Stimulated activated CD8-positive, alpha-beta memory T cell treated with anti-CD3 and anti-CD28 coated beads, Interleukin-12 subunit alpha, Interleukin-12 subunit beta, amount 100 ng/mL, for 1 hour (primary cell): ENCODE measurements around the gene LARGE1.

Source experiments
- DNase-seq: peaks from one replicate; pipeline ENCODE4 v3.0.0-alpha.2; 2020; ENCODE audit warnings: low read depth

LARGE1 gene

DNA sequence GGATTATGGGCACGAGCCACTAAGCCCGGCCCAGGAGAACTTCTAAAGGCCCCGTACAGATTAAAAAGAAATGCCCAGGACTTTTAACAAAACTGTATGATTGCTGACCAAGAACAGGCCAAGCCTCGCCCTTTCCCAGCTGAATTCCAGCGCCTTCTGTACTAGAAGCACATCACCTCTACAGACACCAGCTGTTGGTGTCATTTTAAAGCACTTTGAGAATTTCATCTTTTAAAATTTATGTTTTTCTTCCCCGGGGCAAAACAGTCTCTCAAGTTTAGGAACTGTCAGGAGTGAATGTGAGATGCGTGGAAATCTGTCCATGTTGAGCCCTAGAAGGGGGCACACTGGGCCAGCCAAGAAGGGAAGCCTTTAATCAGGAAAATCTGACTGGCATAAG, 362.4 kb downstream of the LARGE1 start:
- DNase-seq: no peak

DNA sequence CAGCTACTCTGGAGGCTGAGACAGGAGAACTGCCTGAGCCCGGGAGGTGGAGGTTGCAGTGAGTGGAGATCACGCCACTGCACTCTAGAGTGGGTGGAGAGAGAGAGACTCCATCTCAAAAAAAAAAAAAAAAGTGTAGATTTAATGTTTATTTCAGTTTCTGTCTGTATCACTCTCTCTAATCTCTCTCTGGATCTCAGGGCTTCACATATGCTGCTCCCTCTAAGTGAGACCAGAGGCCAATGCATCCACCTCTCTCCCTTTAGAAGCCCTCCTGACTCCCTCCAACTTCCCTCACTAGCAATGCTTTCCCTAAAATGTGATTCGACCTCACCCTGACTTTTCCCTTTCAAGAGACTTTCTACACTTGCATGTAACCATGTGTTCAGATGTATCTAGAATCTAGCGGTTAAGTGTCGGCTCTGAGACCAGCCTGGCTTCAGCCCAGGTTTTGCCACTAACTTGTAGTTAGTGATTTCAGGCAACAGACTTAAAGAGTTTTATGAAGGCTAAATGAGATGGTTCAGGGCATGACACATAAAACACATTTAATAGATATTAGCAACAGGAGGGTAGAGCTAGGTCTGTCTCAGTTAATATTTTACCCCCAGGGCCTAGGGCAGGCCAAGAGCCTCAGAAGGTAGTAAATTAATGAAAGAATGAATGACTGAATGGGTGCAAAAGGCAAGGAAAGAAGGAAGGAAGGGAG, 364.3 kb downstream of the LARGE1 start:
- no peak for DNase-seq

DNA sequence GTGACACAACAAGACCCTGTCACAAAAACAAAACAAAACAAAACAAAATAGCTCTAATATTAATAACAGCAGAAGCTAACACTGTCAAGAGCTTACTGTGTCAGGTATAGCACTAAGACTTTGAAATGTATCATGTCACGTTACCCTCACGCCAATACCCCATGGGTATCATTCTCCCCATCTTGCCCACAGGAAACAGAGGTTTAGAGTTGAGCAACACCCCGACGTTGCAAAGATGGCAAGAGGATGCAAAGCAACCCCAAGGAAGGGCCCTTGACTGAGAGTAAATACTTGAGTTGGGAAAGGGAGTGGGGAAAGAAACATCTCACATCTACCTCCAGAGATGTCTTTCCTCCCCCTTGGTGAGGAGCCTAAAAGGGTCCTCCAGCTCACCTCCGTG, 366.8 kb downstream of the LARGE1 start:
- DNase-seq: no peak

DNA sequence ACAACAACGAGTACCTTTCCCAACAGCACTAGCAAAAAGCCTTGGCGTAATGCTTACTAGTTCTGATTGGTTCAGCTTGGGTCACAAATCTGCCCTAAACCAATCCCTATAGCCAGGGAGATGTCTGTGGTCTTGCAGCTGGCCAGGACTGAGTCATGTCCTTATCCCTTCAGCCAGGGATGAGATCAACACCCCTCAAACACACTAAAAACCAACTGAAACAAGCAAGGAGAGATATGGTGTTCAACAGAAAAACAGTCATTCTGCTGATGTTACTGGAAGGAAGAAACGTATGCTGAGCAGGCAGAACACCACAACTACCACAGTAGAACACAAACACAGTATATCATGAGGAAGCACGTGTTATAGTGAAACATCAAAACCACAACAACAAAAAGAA, 375.6 kb downstream of the LARGE1 start:
- no peak for DNase-seq

DNA sequence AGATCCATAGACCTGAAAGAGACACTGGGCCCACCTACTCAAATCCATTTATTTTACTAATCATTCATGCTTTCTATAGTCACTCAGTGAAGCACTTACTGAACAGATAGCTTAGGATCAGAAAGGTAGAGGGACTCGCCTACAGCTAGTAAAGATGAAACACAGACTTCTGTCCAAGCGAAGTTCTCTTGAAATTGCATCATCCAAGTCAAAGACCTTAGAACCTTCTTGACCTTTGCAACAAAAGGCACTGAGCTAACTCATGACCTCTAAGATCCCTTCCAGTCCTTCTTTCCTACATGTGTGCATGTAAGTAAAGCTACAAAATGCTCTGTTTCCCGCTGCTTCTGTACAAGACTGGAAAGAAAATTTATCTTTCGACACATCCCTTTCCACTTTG, 377.6 kb downstream of the LARGE1 start:
- DNase-seq: no peak

DNA sequence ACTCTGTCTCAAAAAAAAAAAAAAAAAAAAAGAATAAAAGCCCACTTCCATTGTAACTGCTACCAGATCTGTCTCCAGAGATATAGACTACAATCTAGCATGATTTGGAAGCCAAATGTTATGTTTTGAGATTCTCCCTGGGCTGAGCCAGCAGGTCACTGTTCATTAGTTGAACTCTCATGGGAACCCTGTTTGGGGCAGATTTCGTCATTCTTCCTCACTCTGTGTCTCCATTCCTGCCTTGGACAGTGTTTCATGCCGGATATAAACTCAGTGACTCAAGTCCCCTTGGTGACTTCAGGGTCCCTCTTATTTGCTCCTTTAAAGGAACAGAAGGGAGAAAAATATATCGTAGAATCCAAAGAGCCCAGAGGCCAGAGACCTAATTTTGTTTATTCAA, 378.1 kb downstream of the LARGE1 start:
- no peak for DNase-seq

DNA sequence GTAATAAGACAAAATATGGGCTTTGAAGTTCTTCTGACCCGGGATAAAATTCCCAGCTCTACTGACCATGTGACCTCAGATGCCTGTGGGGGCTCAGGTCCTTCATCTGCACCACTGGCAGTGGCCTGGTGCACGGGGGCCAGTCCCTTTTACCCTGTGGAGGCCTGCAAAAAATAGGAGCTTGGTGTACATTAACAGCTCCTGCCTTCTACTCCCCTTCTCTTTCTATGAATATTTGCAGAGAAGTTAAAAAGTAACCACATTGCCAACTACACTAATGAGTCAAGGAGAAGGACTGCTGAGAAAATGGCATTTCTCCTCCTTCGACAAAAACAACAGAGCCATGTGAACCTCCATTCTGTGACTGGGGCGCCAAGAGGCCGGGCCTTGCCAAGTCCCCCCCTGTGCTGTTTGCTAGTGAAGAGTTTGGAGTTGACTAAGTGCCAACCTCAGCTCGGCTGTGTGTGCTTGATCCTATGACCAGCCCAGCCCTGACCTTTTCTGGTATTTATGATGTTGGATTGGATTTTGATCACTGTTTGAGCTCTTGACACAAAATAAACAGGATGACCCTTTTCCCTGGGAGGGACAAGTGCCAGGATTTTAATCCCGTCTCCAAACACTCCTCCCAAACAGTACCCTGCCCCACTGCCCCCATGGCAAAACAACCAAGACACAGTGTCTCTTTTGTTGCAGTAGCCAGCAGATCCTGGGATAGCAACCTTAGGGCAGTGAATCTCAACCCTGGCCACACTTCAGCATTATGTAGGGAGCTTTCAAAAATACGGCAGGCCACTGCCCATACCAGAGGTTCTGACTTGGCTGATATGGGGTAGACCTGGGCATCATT, 380.1 kb downstream of the LARGE1 start:
- DNase-seq: no peak

DNA sequence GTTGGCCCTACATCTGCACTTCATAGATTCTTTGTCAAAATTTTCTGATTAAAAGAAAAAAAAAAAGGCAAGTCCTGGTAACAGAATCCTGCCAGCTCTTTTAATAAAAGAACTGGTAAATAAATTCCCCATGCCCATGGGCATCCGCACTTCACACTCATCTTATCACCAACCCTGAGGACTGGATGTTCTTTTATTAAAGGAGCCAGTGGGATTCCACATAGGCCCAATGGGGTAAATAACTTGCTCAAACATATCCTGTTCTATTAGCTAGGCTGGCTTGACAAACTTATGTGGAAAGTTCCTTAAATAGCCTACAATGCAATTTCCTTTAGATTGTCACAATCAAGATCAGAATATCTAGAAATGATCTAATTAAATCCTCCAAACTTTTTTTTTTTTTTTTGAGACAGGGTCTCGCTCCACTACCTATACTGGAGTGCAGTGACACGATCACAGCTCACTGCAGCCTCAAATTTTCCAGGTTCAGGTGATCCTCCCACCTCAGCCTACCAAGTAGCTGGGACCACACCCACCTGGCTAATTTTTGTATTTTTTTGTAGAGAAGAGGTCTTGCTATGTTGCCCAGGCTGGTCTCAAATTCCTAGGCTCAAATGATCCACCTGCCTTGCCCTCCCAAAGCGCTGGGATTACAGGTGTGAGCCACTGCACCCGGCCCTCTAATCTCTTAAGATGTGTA, 380.9 kb downstream of the LARGE1 start:
- no peak for DNase-seq

DNA sequence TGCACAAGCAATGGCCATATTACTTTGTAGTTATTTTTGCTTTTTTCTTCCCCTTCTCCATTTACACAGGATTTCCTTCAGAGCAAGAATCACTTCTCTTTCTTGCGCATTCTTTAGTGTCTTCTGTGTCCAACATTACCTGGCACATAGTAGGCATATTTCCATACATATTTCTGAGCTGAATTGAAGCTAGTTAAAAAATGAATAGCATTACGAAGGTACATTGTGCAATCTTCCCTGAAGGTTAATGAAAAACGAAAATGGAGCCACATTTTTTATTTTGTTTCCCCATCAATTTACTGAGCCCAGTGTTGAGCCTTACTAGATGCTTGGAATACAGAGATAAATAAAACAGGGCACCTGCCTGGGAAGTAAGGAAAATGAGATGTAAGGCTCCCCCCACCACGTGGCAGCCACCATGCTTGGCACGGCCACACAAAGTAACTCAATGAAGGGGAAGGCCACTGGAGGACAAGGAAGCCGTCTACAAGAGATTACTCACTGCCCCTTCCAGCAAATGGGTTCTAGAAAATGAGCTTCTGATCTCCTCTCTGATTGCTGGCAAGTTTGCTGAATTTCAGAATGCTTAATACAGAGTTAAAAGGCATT, 381.9 kb downstream of the LARGE1 start:
- DNase-seq: no peak

DNA sequence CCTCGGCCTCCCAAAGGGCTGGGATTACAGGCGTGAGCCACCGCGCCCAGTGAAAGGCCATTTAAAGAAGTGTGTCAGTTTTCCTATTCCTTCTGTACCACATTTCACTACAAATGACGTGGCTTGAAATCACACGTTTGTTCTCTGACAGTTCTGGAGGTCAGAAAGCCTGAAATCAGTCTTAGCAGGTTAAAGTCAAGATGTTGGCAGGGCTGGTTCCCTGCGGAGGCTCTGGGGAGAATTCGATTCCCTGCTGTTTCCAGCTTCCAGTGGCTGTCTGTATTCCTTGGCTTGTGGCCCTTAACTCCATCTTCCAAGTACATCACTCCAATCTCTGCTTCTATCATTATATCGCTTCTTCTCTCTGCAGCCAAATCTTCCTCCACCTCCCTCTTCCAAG, 383.2 kb downstream of the LARGE1 start:
- DNase-seq: no peak

DNA sequence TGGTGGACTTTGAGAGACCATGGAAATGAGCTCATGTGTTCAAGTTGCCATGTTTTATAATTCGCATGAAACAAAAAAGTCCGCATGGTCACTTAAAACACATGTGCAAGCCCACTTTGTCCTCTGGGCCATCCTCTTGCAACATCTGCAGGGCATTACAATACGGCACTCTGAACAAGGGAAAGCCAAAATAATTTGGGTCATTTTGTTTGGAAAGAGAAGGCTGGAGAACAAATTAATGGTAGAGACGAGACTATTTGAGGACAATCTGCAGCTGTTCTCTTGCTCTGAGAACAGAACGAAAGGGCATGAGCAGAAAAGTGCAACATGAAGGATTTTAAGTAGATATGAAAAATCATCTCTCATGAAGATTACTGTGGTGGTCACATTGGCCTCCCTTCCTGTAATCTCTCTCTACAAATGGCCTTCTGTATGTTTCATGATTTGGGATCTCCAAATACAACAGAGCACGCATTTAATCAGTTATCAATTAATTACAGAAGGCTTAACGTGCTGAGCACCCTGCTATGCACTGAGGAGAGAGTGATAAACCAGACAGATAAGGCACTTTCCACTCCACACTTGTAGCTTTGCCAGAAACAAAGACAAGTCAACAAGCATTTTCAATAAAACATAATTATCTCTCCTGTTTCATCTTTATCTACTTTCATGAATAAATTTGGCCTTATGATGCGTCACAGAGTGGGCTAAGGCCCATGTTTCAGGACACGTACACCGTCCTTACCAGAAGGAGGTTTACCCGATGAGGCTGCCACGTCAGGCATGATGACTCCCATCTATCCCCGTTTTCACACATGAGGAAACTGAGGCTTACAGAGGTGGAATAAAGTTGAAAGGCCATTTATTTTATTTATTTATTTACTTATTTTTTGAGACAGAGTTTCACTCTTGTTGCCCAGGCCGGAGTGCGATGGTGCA, 384.1 kb downstream of the LARGE1 start:
- no peak for DNase-seq

DNA sequence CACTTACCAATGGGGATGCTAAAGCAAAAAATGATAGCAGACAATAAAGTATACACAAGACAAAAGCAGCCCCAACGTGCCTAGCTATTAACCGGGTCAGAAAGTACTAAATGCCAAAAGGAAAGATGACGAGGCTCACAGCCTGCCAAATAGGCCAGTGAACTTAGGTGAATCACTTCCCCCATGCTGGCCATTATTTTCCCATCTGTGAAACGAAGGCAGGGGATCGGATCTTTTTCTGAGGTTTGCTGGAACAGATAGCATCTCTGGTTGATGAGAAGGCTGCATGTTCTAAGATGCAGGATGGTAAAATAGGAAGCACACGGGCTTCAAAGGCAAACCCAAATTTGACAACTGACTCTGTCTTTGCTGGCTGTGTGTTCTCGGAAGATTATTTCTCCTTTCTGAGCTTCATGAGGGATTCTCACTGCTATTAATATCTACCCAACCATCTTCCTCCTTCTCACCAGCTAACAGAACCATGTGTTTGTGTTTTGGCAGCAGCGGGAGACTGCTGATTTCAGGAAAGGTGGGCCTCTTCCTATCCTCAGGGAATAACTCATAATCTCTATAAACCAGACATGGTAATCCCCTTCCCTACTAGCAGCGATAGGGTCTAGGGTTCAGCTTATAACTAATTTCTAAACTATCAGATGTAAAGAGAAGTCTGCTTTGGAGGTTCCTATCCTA, 390.7 kb downstream of the LARGE1 start:
- no peak for DNase-seq

DNA sequence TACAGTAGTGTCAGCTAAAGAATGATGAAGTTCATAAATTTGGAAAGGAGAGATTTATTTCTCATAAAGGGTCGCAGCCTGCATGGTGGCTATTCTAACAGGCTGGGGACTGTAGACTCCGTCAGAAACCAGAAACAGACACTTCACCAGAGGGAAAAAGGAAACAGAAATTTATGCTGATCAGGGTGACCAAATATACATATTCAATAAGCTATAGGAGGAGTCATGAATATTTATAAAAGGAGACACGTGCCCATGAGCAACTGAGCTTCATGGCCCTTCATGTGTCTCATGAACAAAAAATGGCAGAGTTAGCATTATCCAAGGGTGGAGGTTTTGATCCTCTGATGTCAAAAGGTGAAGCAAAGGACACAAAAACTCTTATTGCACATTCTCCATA, 392.1 kb downstream of the LARGE1 start:
- DNase-seq: no peak

DNA sequence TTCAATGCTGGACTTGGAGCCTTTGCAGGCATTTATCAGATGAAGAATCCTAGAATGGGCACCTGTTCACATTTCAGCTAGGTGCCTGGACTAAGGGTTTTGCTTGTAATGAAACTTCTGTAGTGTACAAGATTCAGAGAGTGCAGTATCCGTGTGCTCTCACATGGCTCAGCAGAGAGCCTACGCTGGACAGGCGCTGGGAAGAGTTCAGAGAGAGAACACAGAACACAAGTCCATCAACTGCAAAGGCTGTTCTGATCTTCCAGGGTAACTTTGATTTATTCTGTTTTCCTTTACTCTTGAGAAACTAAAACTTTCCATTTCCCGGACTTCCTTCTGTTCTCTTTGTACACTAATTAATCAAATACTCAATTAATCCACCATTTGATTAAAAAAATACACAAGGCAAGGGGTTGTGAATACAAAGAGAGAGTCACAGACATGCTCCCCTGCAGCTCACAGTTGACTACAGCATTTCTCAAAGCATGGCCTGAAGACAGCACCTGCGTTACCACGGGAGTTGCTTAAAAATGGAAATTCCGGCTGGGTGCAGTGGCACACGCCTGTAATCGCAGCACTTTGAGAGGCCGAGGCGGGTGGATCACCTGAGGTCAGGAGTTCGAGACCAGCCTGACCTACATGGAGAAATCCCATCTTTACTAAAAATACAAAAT, 393.7 kb downstream of the LARGE1 start:
- no peak for DNase-seq

DNA sequence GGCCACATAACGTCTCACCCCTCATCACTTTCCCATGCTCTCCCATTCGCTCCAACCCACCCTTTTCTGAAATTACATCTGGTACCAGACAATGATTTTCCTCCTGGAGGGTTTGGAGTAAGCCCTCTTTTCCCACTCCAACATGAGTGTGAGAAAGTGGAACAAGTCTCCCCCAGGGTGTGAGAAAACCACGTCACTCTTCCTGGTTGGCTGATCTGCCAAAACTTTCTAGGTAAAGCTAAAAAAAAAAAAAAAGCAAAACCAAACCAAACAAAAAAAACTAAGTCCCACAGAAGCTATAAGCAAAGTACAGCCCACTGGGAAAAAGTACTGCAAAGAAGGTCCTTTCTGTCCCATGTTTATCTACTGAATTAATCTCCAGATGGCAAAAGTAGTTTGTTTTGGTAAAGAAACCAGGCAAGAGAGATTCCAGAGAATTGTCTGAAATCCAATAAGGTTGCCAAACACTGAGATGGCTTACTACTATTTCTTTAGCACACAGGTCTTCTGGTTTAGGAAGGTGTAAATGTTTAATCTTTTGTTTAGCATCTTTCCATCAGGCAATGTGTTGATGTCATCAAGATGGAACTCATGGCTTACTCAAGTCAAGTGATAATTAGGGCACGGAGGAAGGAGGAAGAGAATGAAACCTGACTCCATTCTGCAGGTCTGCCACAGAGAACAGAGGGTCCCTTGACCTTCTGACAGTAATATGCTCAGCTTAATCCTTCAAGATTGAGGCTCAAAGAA, 395.6 kb downstream of the LARGE1 start:
- no peak for DNase-seq

DNA sequence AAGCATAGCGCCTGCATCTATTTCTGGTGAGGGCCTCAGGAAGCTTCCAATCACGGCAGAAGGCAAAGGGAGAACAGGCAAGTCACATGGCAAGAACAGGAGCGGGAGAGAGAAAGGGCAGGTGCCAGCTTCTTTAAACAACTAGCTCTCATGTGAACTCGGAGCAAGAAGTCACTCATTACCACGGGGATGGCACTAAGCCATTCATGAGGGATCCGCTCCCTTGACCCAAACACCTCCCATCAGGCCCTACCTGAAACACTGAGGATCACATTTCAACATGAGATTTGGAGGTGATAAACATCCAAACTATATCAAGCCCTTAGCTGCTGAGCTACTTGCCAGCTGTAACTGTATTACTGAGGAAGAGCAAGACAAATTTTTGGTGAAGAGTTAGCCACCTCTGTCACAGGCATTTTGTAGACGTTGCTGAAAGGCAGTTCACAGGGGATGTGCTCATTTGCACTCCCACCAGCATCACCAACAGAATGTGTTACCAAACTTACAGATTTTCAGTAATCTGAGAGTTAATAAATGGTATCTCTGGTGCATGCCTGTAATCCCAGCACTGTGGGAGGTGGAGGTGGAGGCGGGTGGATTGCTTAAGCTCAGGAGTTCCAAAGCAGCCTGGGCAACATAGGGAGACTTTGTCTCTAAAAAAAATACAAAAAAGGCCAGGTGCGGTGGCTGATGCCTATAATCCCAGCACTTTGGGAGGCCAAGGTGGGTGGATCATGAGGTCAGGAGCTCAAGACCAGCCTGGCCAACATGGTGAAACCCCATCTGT, 398.2 kb downstream of the LARGE1 start:
- DNase-seq: no peak

DNA sequence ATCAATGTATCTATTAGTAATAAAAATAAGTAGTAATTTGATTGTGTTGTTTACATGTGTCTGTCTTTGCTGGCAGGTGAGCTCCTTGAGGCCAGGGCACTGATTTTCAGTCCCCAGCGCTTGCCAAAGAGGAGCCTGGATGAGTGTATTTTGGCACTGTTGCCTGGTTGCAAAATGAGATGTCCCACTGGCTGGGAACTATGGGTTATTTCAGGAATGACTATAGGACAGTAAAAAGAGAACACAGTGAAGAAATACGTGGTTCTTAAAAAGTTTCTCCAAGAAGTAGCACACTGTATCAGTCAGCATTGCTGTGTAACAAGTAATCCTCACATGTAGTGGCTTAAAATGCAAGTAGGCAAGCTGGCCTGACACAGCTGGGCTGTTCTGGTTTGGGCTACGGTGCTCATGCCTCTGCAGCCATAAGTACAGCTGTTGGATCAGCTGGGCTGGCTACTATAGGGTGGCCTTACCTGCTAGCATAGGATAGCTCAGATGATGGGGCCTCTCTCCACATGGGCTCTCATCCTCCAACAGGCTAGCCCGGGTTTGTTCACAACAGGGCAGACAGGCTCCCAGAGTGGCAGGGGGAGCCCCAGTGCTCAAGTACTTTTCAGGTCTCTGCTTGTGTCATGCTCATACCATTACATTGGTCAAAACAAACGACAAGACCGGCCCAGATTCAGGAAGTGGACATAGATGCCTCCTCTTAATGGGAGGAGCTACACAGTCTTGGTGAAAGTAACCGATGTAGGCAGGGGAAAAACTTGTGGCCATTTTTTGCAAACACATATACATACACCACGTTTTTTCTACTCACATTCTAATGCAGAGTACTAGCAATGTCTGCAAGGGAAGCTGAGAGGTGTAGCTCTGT, 399.1 kb downstream of the LARGE1 start:
- no peak for DNase-seq
